ENCODE results near the gene FCHSD2. TPM values are rescaled to one million over a fixed set of nuclear protein-coding genes. Genes with fewer than 3 reads are reported as not detected.

Gene FCHSD2
- polyA plus RNA-seq, 3 donors: 14.5 to 43.5 (median 16.6) TPM

DNA sequence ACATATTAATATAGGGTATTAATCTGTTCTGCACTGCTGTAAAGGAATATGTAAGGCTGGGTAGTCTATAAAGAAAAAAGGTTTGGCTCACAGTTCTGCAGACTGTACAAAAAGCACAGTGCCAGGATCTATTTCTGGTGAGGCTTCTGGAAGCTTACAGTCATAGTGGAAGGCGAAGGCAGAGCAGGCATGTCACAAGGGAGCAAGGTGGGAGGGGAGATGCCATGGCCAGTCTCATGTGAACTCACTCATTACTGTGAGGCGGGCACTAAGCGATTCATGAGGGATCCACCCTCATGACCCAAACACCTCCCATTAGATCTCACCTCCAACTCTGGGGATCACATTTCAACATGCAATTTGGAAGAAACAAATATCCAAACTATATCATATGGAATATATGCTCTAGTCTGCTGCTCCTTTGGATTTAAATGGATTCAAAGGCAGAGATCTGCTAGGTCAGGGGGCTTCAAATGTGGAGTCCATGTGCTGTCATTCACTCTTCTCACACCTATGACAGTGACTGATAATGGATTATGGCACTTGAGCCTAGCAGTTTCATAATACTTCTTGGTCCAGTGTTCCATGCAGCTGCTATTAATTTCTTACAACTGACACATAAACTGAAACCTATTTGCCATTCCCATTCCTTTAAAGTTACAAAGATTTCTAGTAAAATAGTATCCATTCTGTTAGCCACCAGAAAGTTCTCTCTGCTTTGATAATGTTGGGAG, 182.0 kb downstream of the FCHSD2 start:
- Mint-ChIP-seq H3K9me3 (peaks cover 0 to 3% (median 0%) of the 10 kb centered on the region in 7 donors), H3K4me3 (no peak overlapping the region), H3K27ac (peak overlapping the region in 1 of 7 donors; percentile 11), H3K36me3 (peaks cover 21 to 32% of the 10 kb centered on the region in 2 donors), H3K4me1 (peaks cover 19% of the 10 kb centered on the region), H3K27me3 (ENCODE audit: low read depth in 3 of 3) (peaks cover 0 to 1% (median 0%) of the 10 kb centered on the region in 3 donors)
- Histone ChIP-seq H3K27me3 (ENCODE audit: control insufficient read depth in 2 of 2, insufficient read depth in 2 of 2, low read length in 2 of 2) (no peaks in the 10 kb centered on the region), H3K36me3 (replicated peaks in 1 of 2; ENCODE audit: control insufficient read depth in 1 of 2, insufficient read depth in 2 of 2, low read length in 2 of 2) (peaks cover 0 to 5% of the 10 kb centered on the region in 2 donors), H2AFZ (ENCODE audit: insufficient read depth, low read depth, low read length, poor library complexity, severe bottlenecking) (no peak overlapping the region), H3K4me1 (ENCODE audit: control insufficient read depth in 1 of 2, insufficient read depth in 2 of 2, low read length in 2 of 2) (peaks cover 10 to 17% of the 10 kb centered on the region in 2 donors), H3K9ac (ENCODE audit: insufficient read depth, low read length, poor library complexity, severe bottlenecking) (no peak overlapping the region), H3K27ac (ENCODE audit: low read depth in 1 of 2, low read length in 2 of 2) (no peak overlapping the region), H3K4me2 (replicated peaks; ENCODE audit: extremely low read depth, low read length, poor library complexity, severe bottlenecking) (no peak overlapping the region), H3K4me3 (replicated peaks in 1 of 3; ENCODE audit: low read depth in 2 of 3, low read length in 3 of 3) (no peak overlapping the region), H3K79me2 (ENCODE audit: insufficient read depth, low read length) (peaks cover 16% of the 10 kb centered on the region), H3K9me3 (replicated peaks in 1 of 2; ENCODE audit: control insufficient read depth in 1 of 2, insufficient read depth in 1 of 2, low read length in 2 of 2) (no peaks in the 10 kb centered on the region), H4K20me1 (ENCODE audit: insufficient read depth, low read length) (no peaks in the 10 kb centered on the region)
- TF ChIP-seq, protein P1, sequence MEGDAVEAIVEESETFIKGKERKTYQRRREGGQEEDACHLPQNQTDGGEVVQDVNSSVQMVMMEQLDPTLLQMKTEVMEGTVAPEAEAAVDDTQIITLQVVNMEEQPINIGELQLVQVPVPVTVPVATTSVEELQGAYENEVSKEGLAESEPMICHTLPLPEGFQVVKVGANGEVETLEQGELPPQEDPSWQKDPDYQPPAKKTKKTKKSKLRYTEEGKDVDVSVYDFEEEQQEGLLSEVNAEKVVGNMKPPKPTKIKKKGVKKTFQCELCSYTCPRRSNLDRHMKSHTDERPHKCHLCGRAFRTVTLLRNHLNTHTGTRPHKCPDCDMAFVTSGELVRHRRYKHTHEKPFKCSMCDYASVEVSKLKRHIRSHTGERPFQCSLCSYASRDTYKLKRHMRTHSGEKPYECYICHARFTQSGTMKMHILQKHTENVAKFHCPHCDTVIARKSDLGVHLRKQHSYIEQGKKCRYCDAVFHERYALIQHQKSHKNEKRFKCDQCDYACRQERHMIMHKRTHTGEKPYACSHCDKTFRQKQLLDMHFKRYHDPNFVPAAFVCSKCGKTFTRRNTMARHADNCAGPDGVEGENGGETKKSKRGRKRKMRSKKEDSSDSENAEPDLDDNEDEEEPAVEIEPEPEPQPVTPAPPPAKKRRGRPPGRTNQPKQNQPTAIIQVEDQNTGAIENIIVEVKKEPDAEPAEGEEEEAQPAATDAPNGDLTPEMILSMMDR (IDR thresholded peaks at IDR 0.05): no peak
- intact Hi-C loops (cut with micrococcal nuclease): no loop called here
- no peak for DNase-seq
- WGBS (ENCODE audit: insufficient coverage): 100% methylated on average over 1 of the region's 3 CpGs

DNA sequence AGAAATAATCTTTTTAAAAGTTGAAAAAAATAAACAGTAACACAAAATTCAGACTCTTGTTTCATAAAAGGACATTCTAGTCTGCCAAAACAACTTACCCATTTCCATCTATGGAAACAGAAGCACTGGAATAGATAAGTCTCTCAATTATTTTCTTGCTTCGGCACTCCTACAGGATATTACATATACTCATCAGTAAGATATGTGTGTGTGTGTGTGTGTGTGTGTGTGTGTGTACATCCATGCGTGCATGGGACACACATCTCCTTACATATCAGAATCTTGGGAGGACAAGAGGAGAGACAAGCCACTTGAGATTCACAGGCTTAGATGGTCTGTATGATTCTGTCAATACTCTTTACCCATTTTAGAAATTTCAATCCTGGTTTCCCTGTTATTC, 183.3 kb downstream of the FCHSD2 start:
- Mint-ChIP-seq H3K27ac (peak overlapping the region in 1 of 7 donors; percentile 5), H3K4me1 (peaks cover 19% of the 10 kb centered on the region), H3K4me3 (no peak overlapping the region), H3K9me3 (peaks cover 0 to 3% (median 0%) of the 10 kb centered on the region in 7 donors), H3K36me3 (peaks cover 21 to 32% of the 10 kb centered on the region in 2 donors), H3K27me3 (ENCODE audit: low read depth in 3 of 3) (peaks cover 0 to 1% (median 0%) of the 10 kb centered on the region in 3 donors)
- intact Hi-C loops (cut with micrococcal nuclease): no loop called here
- no peaks in the 10 kb centered on the region for H4K20me1 ChIP-seq (ENCODE audit: insufficient read depth, low read length)
- DNase-seq: no peak
- no peak overlapping the region for H3K9ac ChIP-seq (ENCODE audit: insufficient read depth, low read length, poor library complexity, severe bottlenecking)
- H3K4me1 ChIP-seq (ENCODE audit: control insufficient read depth in 1 of 2, insufficient read depth in 2 of 2, low read length in 2 of 2): peaks cover 10 to 17% of the 10 kb centered on the region in 2 donors
- no CpG with 5 or more reads among the region's 2 CpGs for WGBS (ENCODE audit: insufficient coverage)
- no peak overlapping the region for H2AFZ ChIP-seq (ENCODE audit: insufficient read depth, low read depth, low read length, poor library complexity, severe bottlenecking)
- H3K79me2 ChIP-seq (ENCODE audit: insufficient read depth, low read length): peaks cover 20% of the 10 kb centered on the region
- H3K27me3 ChIP-seq (ENCODE audit: control insufficient read depth in 2 of 2, insufficient read depth in 2 of 2, low read length in 2 of 2): no peaks in the 10 kb centered on the region
- no peaks in the 10 kb centered on the region for H3K9me3 ChIP-seq (replicated peaks in 1 of 2; ENCODE audit: control insufficient read depth in 1 of 2, insufficient read depth in 1 of 2, low read length in 2 of 2)
- H3K27ac ChIP-seq (ENCODE audit: low read depth in 1 of 2, low read length in 2 of 2): no peak overlapping the region
- TF ChIP-seq, protein P1 (IDR thresholded peaks at IDR 0.05): no peak
- H3K36me3 ChIP-seq (replicated peaks in 1 of 2; ENCODE audit: control insufficient read depth in 1 of 2, insufficient read depth in 2 of 2, low read length in 2 of 2): peaks cover 0 to 5% of the 10 kb centered on the region in 2 donors
- H3K4me3 ChIP-seq (replicated peaks in 1 of 3; ENCODE audit: low read depth in 2 of 3, low read length in 3 of 3): no peak overlapping the region
- no peak overlapping the region for H3K4me2 ChIP-seq (replicated peaks; ENCODE audit: extremely low read depth, low read length, poor library complexity, severe bottlenecking)

Measured in CD14-positive monocyte (primary cell).